Mesenchymal stem cell (in vitro differentiated cells and primary cell): ENCODE results near the gene HAT1.
"Not testable (repeated sequence)": the region's sequence is repeated elsewhere in the genome, so short reads cannot be mapped to it uniquely, and the experiment has no call there.

ENCODE experiments used
- DNase-seq: peaks from one replicate; pipeline ENCODE4 v3.0.0-alpha.2; 2013
- H2AFZ ChIP-seq: one replicate; pipeline ENCODE4 v1.6.1; 2013; ENCODE audit warnings: low read depth, mild to moderate bottlenecking, control low read depth, inconsistent platforms, low read length, moderate library complexity
- H2AK5ac ChIP-seq: 2 replicates; pipeline ENCODE4 v1.6.1; 2013; ENCODE audit warnings: low read length, moderate library complexity, mild to moderate bottlenecking, inconsistent platforms; ENCODE audit not compliant: severe bottlenecking
- H2BK120ac ChIP-seq: one replicate; pipeline ENCODE4 v1.6.1; 2013; ENCODE audit warnings: low read depth, mild to moderate bottlenecking, inconsistent platforms, low read length, moderate library complexity
- H2BK12ac ChIP-seq, 2 experiments: one replicate each; pipeline ENCODE4 v1.6.1; 2013; ENCODE audit warnings: inconsistent platforms in 2 of 2, low read length in 2 of 2, mild to moderate bottlenecking in 2 of 2, moderate library complexity in 2 of 2, control low read depth in 1 of 2
- H2BK15ac ChIP-seq: one replicate; pipeline ENCODE4 v1.6.1; 2013; ENCODE audit warnings: mild to moderate bottlenecking, low read depth, inconsistent platforms; ENCODE audit not compliant: poor library complexity, severe bottlenecking
- H2BK5ac ChIP-seq: 2 replicates; pipeline ENCODE4 v1.6.1; 2013; ENCODE audit warnings: low read depth, mild to moderate bottlenecking, low read length, control low read depth, inconsistent platforms; ENCODE audit not compliant: poor library complexity, severe bottlenecking
- H3K14ac ChIP-seq, 2 experiments: one replicate each; pipeline ENCODE4 v1.6.1; 2013; ENCODE audit warnings: inconsistent platforms in 2 of 2, low read length in 2 of 2, control low read depth in 1 of 2, mild to moderate bottlenecking in 1 of 2, moderate library complexity in 1 of 2
- H3K18ac ChIP-seq, 2 experiments: one replicate each; pipeline ENCODE4 v1.6.1; 2013; ENCODE audit warnings: inconsistent platforms in 2 of 2, low read length in 2 of 2, control low read depth in 1 of 2, low read depth in 1 of 2, mild to moderate bottlenecking in 1 of 2
- H3K23ac ChIP-seq, 2 experiments: one replicate each; pipeline ENCODE4 v1.6.1; 2013; ENCODE audit warnings: inconsistent platforms in 2 of 2, low read length in 2 of 2, mild to moderate bottlenecking in 2 of 2, moderate library complexity in 2 of 2, control low read depth in 1 of 2
- H3K27ac ChIP-seq: 2 replicates; pipeline ENCODE4 v1.5.1; 2013; ENCODE audit warnings: mild to moderate bottlenecking, moderate library complexity, low read length, control low read depth, inconsistent platforms; ENCODE audit not compliant: poor library complexity, severe bottlenecking
- H3K27me3 ChIP-seq, 2 experiments: 2 replicates each; pipeline versions ENCODE4 v1.6.1 to v1.7.0; 2013; ENCODE audit warnings: low read length in 2 of 2, mild to moderate bottlenecking in 2 of 2, moderate library complexity in 2 of 2, control low read depth in 1 of 2, inconsistent platforms in 1 of 2; ENCODE audit not compliant: control insufficient read depth in 1 of 2, insufficient read depth in 1 of 2
- H3K36me3 ChIP-seq, 2 experiments: 2 replicates each; pipeline versions ENCODE4 v1.6.1 to v1.7.0; 2013; ENCODE audit warnings: low read length in 2 of 2, control low read depth in 1 of 2, inconsistent platforms in 1 of 2, low read depth in 1 of 2, mild to moderate bottlenecking in 1 of 2; ENCODE audit not compliant: insufficient read depth in 2 of 2, control insufficient read depth in 1 of 2
- H3K4ac ChIP-seq, 2 experiments: one replicate each; pipeline ENCODE4 v1.6.1; 2013; ENCODE audit warnings: inconsistent platforms in 2 of 2, low read length in 2 of 2, mild to moderate bottlenecking in 2 of 2, moderate library complexity in 2 of 2, control low read depth in 1 of 2, low read depth in 1 of 2
- H3K4me1 ChIP-seq: 2 replicates; pipeline ENCODE4 v1.6.1; 2013; ENCODE audit warnings: low read depth, low read length, control low read depth; ENCODE audit not compliant: control insufficient read depth, insufficient read depth
- H3K4me2 ChIP-seq: 2 replicates; pipeline ENCODE4 v1.6.1; 2013; ENCODE audit warnings: low read length, mild to moderate bottlenecking, inconsistent platforms; ENCODE audit not compliant: poor library complexity, severe bottlenecking
- H3K4me3 ChIP-seq, 2 experiments: 2 replicates each; pipeline versions ENCODE4 v1.5.1 to v1.7.0; 2013; ENCODE audit warnings: low read length in 2 of 2, mild to moderate bottlenecking in 2 of 2, control low read depth in 1 of 2, low read depth in 1 of 2; ENCODE audit not compliant: insufficient read depth in 1 of 2
- H3K79me1 ChIP-seq: replicated peaks from 2 replicates; pipeline ENCODE4 v1.6.1; 2013; ENCODE audit warnings: mild to moderate bottlenecking, control low read depth, low read length, inconsistent platforms; ENCODE audit not compliant: poor library complexity, severe bottlenecking
- H3K9ac ChIP-seq: 2 replicates; pipeline ENCODE4 v1.7.0; 2013; ENCODE audit warnings: mild to moderate bottlenecking, low read length, moderate library complexity
- H3K9me3 ChIP-seq: 2 replicates; pipeline ENCODE4 v1.7.0; 2013; ENCODE audit warnings: mild to moderate bottlenecking, low read length; ENCODE audit not compliant: control insufficient read depth
- H4K8ac ChIP-seq: one replicate; pipeline ENCODE4 v1.6.1; 2013; ENCODE audit warnings: inconsistent platforms, mild to moderate bottlenecking, low read length, moderate library complexity
- H4K91ac ChIP-seq: one replicate; pipeline ENCODE4 v1.6.1; 2013; ENCODE audit warnings: mild to moderate bottlenecking, low read length, inconsistent platforms
- WGBS: methylation state at CpG from one replicate; pipeline ENCODE4 v1.1.7; 2013; ENCODE audit warnings: mixed read lengths; 5-methylcytosine and 5-hydroxymethylcytosine counted together

HAT1 gene

GRCh38 chr2:171894612-171894947 is 27.7 kb upstream of the HAT1 start:
- Histone ChIP-seq H3K18ac (no peak overlapping the region), H3K9ac (peak overlapping the region; percentile 95), H2AFZ (no peak overlapping the region), H3K27me3 (no peaks in the 10 kb centered on the region), H3K9me3 (no peaks in the 10 kb centered on the region), H4K8ac (no peak overlapping the region), H2BK120ac (no peak overlapping the region), H3K4me2 (peak overlapping the region; percentile 65), H4K91ac (no peak overlapping the region), H3K4me3 (peak overlapping the region; percentile 86 to 93), H3K23ac (no peak overlapping the region), H2BK12ac (no peak overlapping the region), H3K4me1 (no peaks in the 10 kb centered on the region), H3K4ac (peak overlapping the region in 1 of 2 experiments; percentile 87), H3K36me3 (peaks cover 2 to 7% of the 10 kb centered on the region in 2 experiments), H2BK15ac (no peak overlapping the region), H3K14ac (no peak overlapping the region), H2BK5ac (no peak overlapping the region), H3K79me1 (peaks cover 10% of the 10 kb centered on the region), H3K27ac (peak overlapping the region; percentile 38), H2AK5ac (no peak overlapping the region)
- 63% methylated on average over 10 of the region's 10 CpGs for WGBS
- no peak for DNase-seq

- no CpG with 5 or more reads among the region's 1 CpG for WGBS
- Histone ChIP-seq H4K8ac (no peak overlapping the region), H3K14ac (no peak overlapping the region), H3K9me3 (no peaks in the 10 kb centered on the region), H3K4me1 (no peaks in the 10 kb centered on the region), H3K36me3 (peaks cover 0 to 4% of the 10 kb centered on the region in 2 experiments), H3K18ac (no peak overlapping the region), H3K4me2 (no peak overlapping the region), H2AK5ac (no peak overlapping the region), H3K27ac (no peak overlapping the region), H2BK120ac (no peak overlapping the region), H4K91ac (no peak overlapping the region), H3K4ac (no peak overlapping the region), H3K79me1 (peaks cover 8% of the 10 kb centered on the region), H3K4me3 (no peak overlapping the region), H2AFZ (no peak overlapping the region), H2BK12ac (no peak overlapping the region), H3K23ac (no peak overlapping the region), H2BK15ac (no peak overlapping the region), H3K9ac (no peak overlapping the region), H3K27me3 (no peaks in the 10 kb centered on the region), H2BK5ac (no peak overlapping the region)
- DNase-seq: no peak
Measured at GRCh38 chr2:171895786-171896185, 26.5 kb upstream of the HAT1 start.

DNA sequence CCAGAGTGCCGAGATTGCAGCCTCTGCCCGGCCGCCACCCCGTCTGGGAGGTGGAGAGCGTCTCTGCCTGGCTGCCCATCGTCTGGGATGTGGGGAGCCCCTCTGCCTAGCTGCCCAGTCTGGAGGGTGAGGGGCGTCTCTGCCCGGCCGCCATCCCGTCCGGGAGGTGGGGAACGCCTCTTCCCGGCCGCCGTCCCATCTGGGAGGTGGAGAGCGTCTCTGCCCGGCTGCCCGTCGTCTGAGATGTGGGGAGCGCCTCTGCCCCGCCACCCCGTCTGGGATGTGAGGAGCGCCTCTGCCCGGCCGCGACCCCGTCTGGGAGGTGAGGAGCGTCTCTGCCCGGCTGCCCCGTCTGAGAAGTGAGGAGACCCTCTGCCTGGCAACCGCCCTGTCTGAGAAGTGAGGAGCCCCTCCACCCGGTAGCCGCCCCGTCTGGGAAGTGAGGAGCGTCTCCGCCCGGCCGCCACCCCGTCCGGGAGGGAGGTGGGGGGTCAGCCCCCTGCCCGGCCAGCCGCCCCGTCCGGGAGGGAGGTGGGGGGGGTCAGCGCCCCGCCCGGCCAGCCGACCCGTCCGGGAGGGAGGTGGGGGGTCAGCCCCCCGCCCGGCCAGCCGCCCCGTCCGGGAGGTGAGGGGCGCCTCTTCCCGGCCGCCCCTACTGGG is 22.5 kb upstream of the HAT1 start:
- not testable (repeated sequence) for H3K14ac ChIP-seq, H4K8ac ChIP-seq, H3K27me3 ChIP-seq, H3K9ac ChIP-seq, H2AK5ac ChIP-seq, H2AFZ ChIP-seq, H3K36me3 ChIP-seq, H2BK15ac ChIP-seq, H3K4me2 ChIP-seq, H3K4me3 ChIP-seq, H3K18ac ChIP-seq, H3K27ac ChIP-seq, DNase-seq, H2BK120ac ChIP-seq, H3K9me3 ChIP-seq, H3K79me1 ChIP-seq, H3K23ac ChIP-seq, H3K4me1 ChIP-seq, H3K4ac ChIP-seq, H2BK5ac ChIP-seq, H2BK12ac ChIP-seq, H4K91ac ChIP-seq
- 96% methylated on average over 20 of the region's 58 CpGs for WGBS

DNA sequence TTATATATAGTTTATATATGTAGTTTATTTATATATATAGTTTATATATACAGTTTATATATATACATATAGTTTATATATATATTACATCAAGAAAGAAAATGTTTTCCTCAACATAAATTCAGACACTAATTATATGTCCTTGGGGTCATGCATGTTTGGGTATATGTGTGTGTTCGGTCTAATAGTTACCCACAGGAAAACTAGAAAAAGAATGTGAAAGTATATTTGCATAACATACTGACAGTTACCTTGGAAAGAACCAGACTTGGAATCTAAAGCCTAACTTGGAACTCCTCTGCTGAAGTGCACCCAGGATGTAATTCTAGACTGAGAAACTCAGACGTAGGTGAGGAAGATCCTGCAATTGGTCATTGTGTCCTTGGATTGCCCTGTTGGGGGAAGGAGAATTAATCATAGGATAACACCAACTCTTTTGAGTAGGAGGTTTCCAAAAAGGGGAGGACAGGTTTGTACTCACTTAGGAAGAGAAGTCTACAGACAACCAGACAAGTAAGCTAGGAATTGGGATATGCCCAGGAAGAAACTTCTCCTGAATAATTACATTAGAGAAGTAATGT is 19.3 kb upstream of the HAT1 start:
- no peak overlapping the region for H3K4me2 ChIP-seq
- no peak overlapping the region for H2BK15ac ChIP-seq
- H2BK12ac ChIP-seq: no peak overlapping the region

More for the DNA sequence above, 19.3 kb upstream of the HAT1 start:
- no peak for DNase-seq
- Histone ChIP-seq H2AK5ac (no peak overlapping the region), H3K27ac (no peak overlapping the region), H3K18ac (no peak overlapping the region), H2BK120ac (no peak overlapping the region), H3K23ac (no peak overlapping the region), H4K8ac (no peak overlapping the region), H3K4ac (no peak overlapping the region), H4K91ac (no peak overlapping the region), H3K14ac (no peak overlapping the region), H2BK5ac (no peak overlapping the region), H2AFZ (no peak overlapping the region), H3K9me3 (no peaks in the 10 kb centered on the region), H3K27me3 (no peaks in the 10 kb centered on the region), H3K79me1 (no peaks in the 10 kb centered on the region), H3K4me1 (no peaks in the 10 kb centered on the region), H3K4me3 (no peak overlapping the region), H3K36me3 (no peaks in the 10 kb centered on the region), H3K9ac (no peak overlapping the region)
- 78% methylated on average over 1 of the region's 2 CpGs for WGBS
